Naive thymus-derived CD8-positive, alpha-beta T cell (primary cell): ENCODE data around the gene TMEM163. TPM values are rescaled to one million over a fixed set of nuclear protein-coding genes. Genes with fewer than 3 reads are reported as not detected.

Experiments used
- ATAC-seq, 2 donors: fragments of 150-1000 bp; cut with Tn5 transposase in 1 of 2; sonication (Bioruptor Pico), chemical (Tn5 transposase) in 1 of 2; 1 replicate in 1 of 2; 2 replicates in 1 of 2; pipeline ENCODE4 v1.10.0; 2021; ENCODE audit warnings: mild to moderate bottlenecking in 2 of 2, moderate library complexity in 2 of 2
- POLR2A ChIA-PET: fragments of 350-600 bp; sonication (Branson Sonifier 250); formaldehyde crosslinking; loops from one replicate; lab custom pipeline; 2021; ENCODE audit warnings: antibody characterized with exemption; lab: Charles Lee
- DNase-seq, 10 donors: peaks; one replicate each; pipeline versions ENCODE4 v3.0.0 to v3.0.0-alpha.2; 2020 to 2022
- H3K27ac Mint-ChIP-seq, 10 donors: one replicate each; pipeline ENCODE4 v1.8.0; 2020 to 2022; ENCODE audit warnings: mild to moderate bottlenecking in 10 of 10, mixed read lengths in 10 of 10, moderate library complexity in 4 of 10, inconsistent platforms in 1 of 10
- H3K27me3 Mint-ChIP-seq, 5 donors: one replicate each; pipeline ENCODE4 v1.8.0; 2021 to 2022; ENCODE audit warnings: mixed read lengths in 5 of 5
- H3K36me3 Mint-ChIP-seq, 3 donors: one replicate each; pipeline ENCODE4 v1.8.0; 2020 to 2022; ENCODE audit warnings: mixed read lengths in 3 of 3, mild to moderate bottlenecking in 2 of 3, inconsistent platforms in 1 of 3
- H3K4me1 Mint-ChIP-seq, 4 donors: one replicate each; pipeline ENCODE4 v1.8.0; 2021 to 2022; ENCODE audit warnings: mixed read lengths in 4 of 4
- H3K4me3 Mint-ChIP-seq, 10 donors: one replicate each; pipeline ENCODE4 v1.8.0; 2020 to 2022; ENCODE audit warnings: mild to moderate bottlenecking in 10 of 10, mixed read lengths in 10 of 10, moderate library complexity in 6 of 10, inconsistent platforms in 1 of 10
- H3K9me3 Mint-ChIP-seq, 9 donors: one replicate each; pipeline ENCODE4 v1.8.0; 2020 to 2022; ENCODE audit warnings: mixed read lengths in 9 of 9, mild to moderate bottlenecking in 3 of 9, inconsistent platforms in 1 of 9, moderate library complexity in 1 of 9
- polyA plus RNA-seq, 3 donors: library from polyadenylated mRNA; unstranded; fragments of 300-500 nt; fragmentation: Illumina TruSeq; gene quantifications; one replicate each; pipeline ENCODE4 v1.2.3, GENCODE V29; 2021
- total RNA-seq, 8 experiments: library from RNA in 2 of 8; stranded (reverse) in 2 of 8; gene quantifications; one replicate each; pipeline ENCODE4 v1.2.3 and lab custom pipeline; 2021 to 2026

The TMEM163 gene
- total and polyA plus RNA-seq, 5 experiments from 2014 or later, result 0.24 TPM; not detected in 4

DNA sequence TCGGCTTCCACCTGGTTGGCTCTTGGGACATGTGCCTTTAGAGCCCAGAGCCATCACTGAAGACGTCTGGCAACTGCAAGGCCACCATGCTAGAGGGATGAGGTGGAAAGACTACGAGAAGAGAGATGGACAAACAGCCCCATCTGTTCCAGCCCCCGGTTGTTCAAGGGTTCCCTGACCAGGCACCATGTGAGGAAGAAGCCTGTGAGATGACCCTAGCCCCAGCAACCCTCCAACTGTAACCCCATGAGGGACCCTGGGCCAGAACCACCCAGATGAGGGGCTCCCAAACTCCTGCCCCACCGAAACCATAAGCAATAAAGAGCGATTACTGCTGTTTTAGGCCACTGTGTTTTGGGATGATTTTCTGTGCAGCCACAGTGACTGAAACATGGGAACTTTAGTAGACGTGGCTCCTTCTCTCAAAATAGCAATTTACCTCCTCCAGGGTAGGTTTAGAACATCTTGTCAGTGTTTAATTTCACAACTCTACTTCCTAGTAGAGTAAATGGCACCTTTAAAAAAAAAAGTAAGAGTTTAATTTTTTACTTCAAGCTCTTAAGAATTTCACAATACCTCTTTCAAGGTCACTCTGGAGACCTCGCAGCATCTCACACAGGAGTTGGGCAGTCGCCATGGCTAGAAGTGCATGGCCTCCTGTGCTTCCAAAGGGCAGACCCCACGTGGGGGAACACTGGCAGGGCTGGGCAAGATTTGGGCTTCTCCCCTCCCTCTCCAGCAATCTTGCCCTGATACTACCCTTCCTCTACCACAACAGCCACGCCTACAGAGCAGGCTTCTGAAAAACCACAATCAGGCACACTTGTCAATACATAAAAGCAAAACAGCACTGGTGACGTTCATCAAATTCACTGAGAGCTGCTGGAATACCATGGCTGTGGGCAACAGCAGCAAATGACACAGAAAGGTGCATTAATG is 48.8 kb downstream of the TMEM163 start:
- DNase-seq (peak; percentile 28 to 94 (median 86)), ATAC-seq (peak; percentile 75 to 80)
- H3K9me3 Mint-ChIP-seq, result no peaks in the 10 kb centered on the region
- peaks cover 0 to 36% (median 21%) of the 10 kb centered on the region in 5 donors for H3K27me3 Mint-ChIP-seq
- H3K4me1 Mint-ChIP-seq, result peaks cover 45 to 80% (median 71%) of the 10 kb centered on the region in 4 donors
- H3K27ac Mint-ChIP-seq, result peak overlapping the region; percentile 56 to 94 (median 90)
- POLR2A ChIA-PET, result interaction anchor here (1.4 to 2.1 kb wide), 3 partner anchors 10 to 248 kb away, joined by 4 to 7 read pairs (median 5); no protein-coding TSS in a partner anchor
- H3K36me3 Mint-ChIP-seq, result no peaks in the 10 kb centered on the region
- peak overlapping the region; percentile 38 to 80 (median 70) for H3K4me3 Mint-ChIP-seq

DNA sequence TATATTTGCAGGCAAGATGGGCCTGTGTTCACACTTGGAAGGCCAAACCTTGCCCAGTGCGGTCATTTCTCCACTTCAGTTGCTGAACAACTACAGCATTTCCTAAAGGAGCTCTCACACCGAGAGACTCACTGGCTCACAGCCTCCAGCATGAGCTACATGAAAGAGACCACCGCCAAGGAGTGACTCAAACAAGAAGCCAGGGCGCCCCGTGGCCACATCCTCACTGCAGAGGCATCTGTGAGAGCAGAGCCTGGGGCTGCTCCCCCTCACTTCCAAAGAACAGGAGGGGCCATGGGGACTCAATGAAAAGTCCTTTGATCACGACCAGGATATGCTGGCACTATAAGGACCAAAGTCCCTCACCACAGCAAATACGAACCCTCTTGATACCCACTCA is 50.0 kb downstream of the TMEM163 start:
- Mint-ChIP-seq H3K4me3 (peak overlapping the region; percentile 57 to 80 (median 68)), H3K27me3 (peaks cover 0 to 45% (median 32%) of the 10 kb centered on the region in 5 donors), H3K36me3 (no peaks in the 10 kb centered on the region), H3K4me1 (peaks cover 46 to 91% (median 79%) of the 10 kb centered on the region in 4 donors), H3K27ac (peak overlapping the region; percentile 19 to 96 (median 92)), H3K9me3 (no peaks in the 10 kb centered on the region)
- peak; percentile 84 to 87 for ATAC-seq
- POLR2A ChIA-PET, result interaction anchor here (1.0 kb wide), 2 partner anchors 9 to 548 kb away, joined by 3 to 6 read pairs; no protein-coding TSS in a partner anchor
- peak; percentile 56 to 93 (median 88) for DNase-seq

DNA sequence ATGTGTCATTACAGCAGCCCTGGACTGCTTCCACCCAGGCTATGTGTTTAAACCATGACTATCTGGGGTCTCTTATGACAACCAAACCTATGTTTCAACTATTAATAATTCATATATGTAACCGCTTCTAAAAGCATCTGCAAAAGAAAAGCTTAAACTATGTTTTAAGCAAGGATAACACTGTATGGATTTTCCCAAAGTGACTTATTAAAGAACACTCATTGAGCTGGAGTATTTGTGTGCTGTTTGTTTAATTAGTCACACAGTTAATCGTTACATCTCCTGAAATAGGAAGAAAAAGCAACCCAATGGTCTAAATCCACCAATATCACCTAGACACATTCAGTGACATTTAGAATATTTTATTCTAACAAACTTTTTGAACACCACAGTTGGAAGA is 51.3 kb downstream of the TMEM163 start:
- Mint-ChIP-seq H3K4me1 (peaks cover 42 to 89% (median 80%) of the 10 kb centered on the region in 4 donors), H3K9me3 (no peaks in the 10 kb centered on the region), H3K4me3 (peak overlapping the region in 5 of 10 donors; percentile 7 to 75 (median 41)), H3K36me3 (no peaks in the 10 kb centered on the region), H3K27ac (peak overlapping the region in 3 of 10 donors; percentile 17 to 55 (median 41)), H3K27me3 (peaks cover 0 to 47% (median 33%) of the 10 kb centered on the region in 5 donors)
- no peak for DNase-seq
- ATAC-seq, result no peak
- POLR2A ChIA-PET, result no interaction called here

DNA sequence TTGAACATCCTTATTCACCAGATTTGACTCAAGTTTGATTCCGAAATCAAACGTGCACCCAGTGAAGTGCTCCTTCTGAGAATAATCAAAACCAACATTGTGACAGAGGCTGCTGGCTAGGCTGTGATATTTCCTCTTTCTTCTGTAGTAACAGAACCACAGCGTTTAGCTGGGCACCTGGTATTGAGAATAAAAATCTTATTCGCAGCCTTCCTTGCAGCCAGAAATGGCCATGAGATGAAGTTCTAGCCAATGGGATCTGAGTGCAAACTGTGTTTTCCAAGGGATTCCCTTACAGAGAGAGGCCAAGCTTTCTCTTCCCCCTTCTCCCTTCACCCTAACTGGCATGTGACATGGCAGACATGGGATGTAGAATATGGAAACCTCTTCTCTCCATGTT is 51.7 kb downstream of the TMEM163 start:
- Mint-ChIP-seq H3K4me3 (peak overlapping the region in 4 of 10 donors; percentile 12 to 46 (median 40)), H3K4me1 (peaks cover 41 to 85% (median 78%) of the 10 kb centered on the region in 4 donors), H3K36me3 (no peaks in the 10 kb centered on the region), H3K27ac (peak overlapping the region in 4 of 10 donors; percentile 35 to 42 (median 42)), H3K27me3 (peaks cover 0 to 48% (median 31%) of the 10 kb centered on the region in 5 donors), H3K9me3 (no peaks in the 10 kb centered on the region)
- ATAC-seq (no peak), DNase-seq (no peak)
- POLR2A ChIA-PET, result no interaction called here

DNA sequence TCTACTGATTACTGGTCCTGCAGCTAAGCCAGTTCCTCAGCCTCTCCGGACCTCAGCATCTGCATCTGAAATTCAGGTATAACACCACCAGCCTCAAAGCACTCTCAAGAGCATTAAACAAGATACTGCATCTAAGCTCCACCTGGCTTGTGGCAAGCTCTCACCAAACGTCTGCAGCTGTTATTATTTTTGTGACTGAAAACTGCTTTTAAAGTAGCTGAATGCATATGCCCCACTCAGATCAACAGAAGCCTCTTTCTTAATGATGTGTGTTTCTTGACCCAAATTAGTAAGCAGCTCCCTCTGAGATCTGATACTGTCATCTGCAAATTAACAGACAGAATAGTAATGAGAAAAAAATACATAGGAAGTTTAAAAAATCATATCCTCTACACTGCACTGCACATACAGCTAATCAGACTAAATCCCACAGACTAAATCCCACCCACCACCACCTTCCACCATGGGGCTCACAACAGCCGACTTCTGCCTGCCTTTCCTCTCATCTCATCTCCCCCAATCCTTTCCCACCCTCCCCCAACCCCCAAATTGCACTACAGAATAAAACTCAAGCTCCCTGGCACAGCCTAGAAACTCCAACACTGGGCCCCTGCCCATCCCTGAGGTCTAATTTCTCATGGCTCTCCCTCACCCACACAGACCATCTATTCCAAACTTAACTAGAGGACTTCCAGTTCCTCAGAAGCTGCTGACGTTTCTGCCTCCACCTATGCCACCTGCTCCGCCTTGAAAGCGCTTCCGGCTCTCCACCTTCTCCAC is 52.9 kb downstream of the TMEM163 start:
- DNase-seq (no peak), ATAC-seq (no peak)
- POLR2A ChIA-PET, result no interaction called here
- peak overlapping the region in 1 of 10 donors; percentile 8 for H3K4me3 Mint-ChIP-seq
- H3K36me3 Mint-ChIP-seq, result no peaks in the 10 kb centered on the region
- no peaks in the 10 kb centered on the region for H3K9me3 Mint-ChIP-seq
- H3K4me1 Mint-ChIP-seq, result peaks cover 36 to 78% (median 72%) of the 10 kb centered on the region in 4 donors
- peak overlapping the region in 4 of 10 donors; percentile 27 to 77 (median 55) for H3K27ac Mint-ChIP-seq
- peaks cover 0 to 56% (median 31%) of the 10 kb centered on the region in 5 donors for H3K27me3 Mint-ChIP-seq

DNA sequence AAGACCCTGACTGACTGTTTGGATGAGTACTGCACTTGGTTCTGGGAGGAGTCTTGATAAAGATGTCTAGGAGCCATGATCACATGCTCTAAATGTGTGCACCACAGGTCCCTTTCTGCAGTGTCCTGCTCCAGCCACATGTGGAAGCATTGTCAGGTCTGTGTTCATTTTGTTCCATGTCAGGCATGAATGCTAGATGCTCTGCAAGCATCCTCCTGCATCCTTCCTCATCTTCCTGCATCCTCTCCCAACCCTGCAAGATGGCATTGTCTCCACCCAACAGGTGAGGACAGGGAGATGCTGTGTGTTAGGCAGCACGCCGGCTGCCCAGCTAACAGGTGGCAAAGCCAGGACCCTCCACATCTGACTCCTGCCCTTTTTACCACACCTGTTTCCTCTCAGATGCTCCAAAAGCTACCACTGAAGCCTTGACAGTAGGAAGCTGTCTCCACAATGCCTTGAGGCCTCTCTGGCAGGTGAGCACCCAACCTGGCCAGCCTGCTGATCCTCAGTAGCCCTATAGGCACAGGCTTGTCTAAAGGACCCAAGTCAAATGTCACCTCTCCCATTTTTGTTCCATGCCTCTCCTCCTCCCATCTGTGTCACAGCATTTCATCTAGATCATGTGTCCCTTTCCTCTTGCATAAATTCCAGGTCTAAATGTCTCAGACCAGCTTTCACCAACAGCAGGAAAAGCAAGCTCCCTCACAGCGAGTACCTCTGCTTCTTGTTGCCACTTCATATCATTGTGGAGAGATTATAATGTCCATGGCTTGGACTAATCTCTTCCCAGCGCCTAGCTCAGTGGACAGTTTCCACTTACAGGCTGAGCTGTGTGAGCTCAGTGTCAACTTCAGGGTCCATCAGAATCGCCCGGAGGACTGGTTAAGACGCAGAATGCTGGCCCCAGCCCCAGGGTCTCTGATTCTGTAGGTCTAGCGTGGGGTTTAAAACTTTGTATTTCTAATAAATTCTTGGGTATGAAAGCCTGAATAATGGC is 55.0 kb downstream of the TMEM163 start:
- H3K4me3 Mint-ChIP-seq, result no peak overlapping the region
- H3K9me3 Mint-ChIP-seq, result peaks cover 0 to 3% (median 0%) of the 10 kb centered on the region in 9 donors
- H3K4me1 Mint-ChIP-seq, result peaks cover 22 to 70% (median 63%) of the 10 kb centered on the region in 4 donors
- DNase-seq, result no peak
- no peak for ATAC-seq
- no peaks in the 10 kb centered on the region for H3K36me3 Mint-ChIP-seq
- POLR2A ChIA-PET, result no interaction called here
- H3K27me3 Mint-ChIP-seq, result peaks cover 0 to 59% (median 31%) of the 10 kb centered on the region in 5 donors
- peak overlapping the region in 1 of 10 donors; percentile 4 for H3K27ac Mint-ChIP-seq

DNA sequence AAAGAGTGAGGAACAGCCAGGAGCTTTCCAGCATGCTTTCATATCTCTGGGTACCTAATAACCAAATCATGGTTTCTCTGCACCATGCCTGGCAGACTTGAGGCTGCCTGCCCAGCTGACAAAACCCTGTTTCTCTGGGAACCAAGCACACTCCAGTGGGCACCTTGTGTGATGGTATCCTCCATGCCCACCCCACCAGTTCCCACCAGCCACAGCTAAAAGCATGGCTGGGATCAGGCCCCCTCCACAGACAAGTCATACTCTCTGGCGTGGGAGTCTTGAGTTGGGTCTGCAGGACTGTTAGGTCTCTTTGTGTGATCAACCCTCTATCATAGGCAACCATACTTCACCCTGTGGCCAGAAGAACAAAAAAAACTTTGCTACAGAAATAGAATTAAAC is 56.0 kb downstream of the TMEM163 start:
- POLR2A ChIA-PET, result interaction anchor here (1.1 kb wide), 1 partner anchor 9 kb away, joined by 5 read pairs; no protein-coding TSS in a partner anchor
- Mint-ChIP-seq H3K36me3 (no peaks in the 10 kb centered on the region), H3K27ac (no peak overlapping the region), H3K27me3 (peaks cover 0 to 59% (median 31%) of the 10 kb centered on the region in 5 donors), H3K4me1 (peaks cover 20 to 60% (median 53%) of the 10 kb centered on the region in 4 donors), H3K9me3 (peaks cover 0 to 3% (median 0%) of the 10 kb centered on the region in 9 donors), H3K4me3 (no peak overlapping the region)
- DNase-seq (no peak), ATAC-seq (no peak)

DNA sequence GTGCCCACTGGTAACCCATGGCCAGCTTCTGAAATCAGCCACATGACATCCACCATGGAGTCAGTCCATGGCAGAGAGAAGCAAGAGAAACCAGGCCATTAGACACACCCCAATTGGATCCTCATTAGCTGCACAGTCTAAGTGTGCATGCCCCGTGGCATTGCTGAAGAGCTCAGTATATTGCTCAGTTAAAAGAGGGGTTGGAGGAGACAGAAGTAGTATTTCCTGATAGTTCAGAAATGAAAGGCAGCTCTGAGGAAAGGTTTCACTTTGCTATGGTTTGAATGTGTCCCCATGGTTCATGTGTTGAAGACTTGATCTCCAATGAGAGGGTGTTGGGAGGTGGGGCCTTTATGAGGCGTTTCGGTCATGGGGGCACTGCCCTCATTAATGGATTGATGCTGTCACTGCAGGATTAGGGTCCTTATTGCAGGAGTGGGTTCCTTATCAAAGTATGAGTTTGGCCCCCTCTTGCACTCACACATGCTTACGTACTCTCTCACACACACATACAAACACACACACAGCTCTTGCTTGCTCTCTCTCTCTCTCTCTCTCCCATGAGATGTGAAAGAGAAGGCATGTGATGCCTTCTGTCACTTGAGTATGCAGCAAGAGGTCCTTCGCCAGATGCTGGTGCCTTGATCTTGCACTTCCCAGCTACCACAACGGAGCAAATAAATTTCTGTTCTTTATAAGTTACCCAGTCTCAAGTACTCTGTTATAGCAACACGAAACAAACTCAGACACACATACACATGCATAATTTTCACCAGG is 58.0 kb downstream of the TMEM163 start:
- POLR2A ChIA-PET, result interaction anchor here (1.2 kb wide), 1 partner anchor 10 kb away, joined by 7 read pairs; no protein-coding TSS in a partner anchor
- peak overlapping the region in 1 of 10 donors; percentile 16 for H3K4me3 Mint-ChIP-seq
- H3K9me3 Mint-ChIP-seq, result peaks cover 0 to 7% (median 0%) of the 10 kb centered on the region in 9 donors
- DNase-seq, result no peak
- H3K36me3 Mint-ChIP-seq, result no peaks in the 10 kb centered on the region
- peaks cover 0 to 50% (median 17%) of the 10 kb centered on the region in 5 donors for H3K27me3 Mint-ChIP-seq
- H3K4me1 Mint-ChIP-seq, result peaks cover 9 to 54% (median 45%) of the 10 kb centered on the region in 4 donors
- H3K27ac Mint-ChIP-seq, result peak overlapping the region in 4 of 10 donors; percentile 2 to 72 (median 8)
- peak in 1 of 2 donors; percentile 22 for ATAC-seq

DNA sequence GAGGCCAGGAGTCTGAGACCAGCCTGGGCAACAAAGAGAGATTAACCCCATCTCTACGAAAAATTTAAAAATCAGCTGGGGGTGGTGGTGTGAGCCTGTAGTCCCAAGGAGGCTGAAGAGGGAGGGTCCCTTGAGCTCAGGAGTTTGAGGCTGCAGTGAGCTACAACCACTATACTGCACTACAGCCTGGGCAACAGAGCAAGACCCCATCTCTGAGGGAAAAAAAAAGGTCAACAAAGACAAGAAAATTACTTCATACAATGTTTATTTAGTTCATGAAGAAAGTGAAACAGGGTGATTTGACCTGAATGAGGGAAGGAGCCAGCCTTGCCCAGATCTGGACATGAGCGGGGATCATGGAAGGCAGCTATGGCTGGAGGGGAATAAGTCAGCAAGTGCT is 59.1 kb downstream of the TMEM163 start:
- Mint-ChIP-seq H3K36me3 (no peaks in the 10 kb centered on the region), H3K9me3 (peaks cover 0 to 7% (median 0%) of the 10 kb centered on the region in 9 donors), H3K27ac (peak overlapping the region in 4 of 10 donors; percentile 9 to 68 (median 30)), H3K4me1 (peaks cover 7 to 45% (median 35%) of the 10 kb centered on the region in 4 donors), H3K4me3 (no peak overlapping the region), H3K27me3 (peaks cover 0 to 39% (median 13%) of the 10 kb centered on the region in 5 donors)
- POLR2A ChIA-PET, result interaction anchor here (1.2 kb wide), 1 partner anchor 11 kb away, joined by 7 read pairs; no protein-coding TSS in a partner anchor
- ATAC-seq (no peak), DNase-seq (no peak)

DNA sequence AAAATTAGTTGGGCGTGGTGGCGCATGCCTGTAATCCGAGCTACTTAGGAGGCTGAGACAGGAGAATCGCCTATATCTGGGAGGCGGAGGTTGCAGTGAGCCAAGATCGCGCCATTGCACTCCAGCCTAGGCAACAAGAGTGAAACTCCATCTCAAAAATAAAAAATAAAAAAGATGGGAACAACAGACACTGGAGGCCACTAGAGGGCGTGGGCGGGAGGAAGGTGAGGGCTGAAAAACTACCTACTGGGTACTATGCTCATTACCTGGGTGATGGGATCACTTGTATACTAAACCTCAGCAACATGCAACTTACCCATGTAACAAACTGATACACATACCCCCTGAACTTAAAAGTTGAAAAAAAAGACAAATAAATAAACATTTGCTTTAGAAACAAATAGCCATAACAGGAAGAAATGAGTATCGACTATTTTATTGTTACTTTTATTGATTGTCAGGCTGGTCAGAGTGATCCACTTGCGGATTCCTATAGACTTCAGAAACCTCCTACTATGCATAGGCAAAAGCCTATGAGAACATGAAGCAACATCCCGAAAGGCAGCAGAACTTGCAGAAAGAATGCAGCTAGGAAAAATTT is 61.0 kb downstream of the TMEM163 start:
- H3K4me1 Mint-ChIP-seq, result peaks cover 5 to 31% (median 27%) of the 10 kb centered on the region in 4 donors
- ATAC-seq, result no peak
- H3K4me3 Mint-ChIP-seq, result no peak overlapping the region
- DNase-seq, result peak in 1 of 10 donors; percentile 23
- peaks cover 0 to 20% (median 0%) of the 10 kb centered on the region in 5 donors for H3K27me3 Mint-ChIP-seq
- H3K36me3 Mint-ChIP-seq, result no peaks in the 10 kb centered on the region
- H3K9me3 Mint-ChIP-seq, result peaks cover 0 to 7% (median 0%) of the 10 kb centered on the region in 9 donors
- H3K27ac Mint-ChIP-seq, result peak overlapping the region in 3 of 10 donors; percentile 13 to 88 (median 61)
- POLR2A ChIA-PET, result no interaction called here
